Activated CD4-positive, alpha-beta T cell treated with anti-CD3 and anti-CD28 coated beads, Interleukin-10, Interleukin-2, amounts not matched to agents 100 ng/mL and 50 ng/mL, durations not matched to agents 16 hours and 8 hours (primary cell): ENCODE measurements around the gene DNAH17.

Source experiments
- DNase-seq: peaks from one replicate; pipeline ENCODE4 v3.0.0-alpha.2; 2020

Gene DNAH17

GRCh38 chr17:78446833-78447232 is 130.4 kb downstream of the DNAH17 start:
- DNase-seq: no peak

- DNase-seq: no peak
These were observed 132.8 kb downstream of the DNAH17 start for GRCh38 chr17:78444392-78444791.

- no peak for DNase-seq
These were observed 134.5 kb downstream of the DNAH17 start for GRCh38 chr17:78442648-78443218.

DNA sequence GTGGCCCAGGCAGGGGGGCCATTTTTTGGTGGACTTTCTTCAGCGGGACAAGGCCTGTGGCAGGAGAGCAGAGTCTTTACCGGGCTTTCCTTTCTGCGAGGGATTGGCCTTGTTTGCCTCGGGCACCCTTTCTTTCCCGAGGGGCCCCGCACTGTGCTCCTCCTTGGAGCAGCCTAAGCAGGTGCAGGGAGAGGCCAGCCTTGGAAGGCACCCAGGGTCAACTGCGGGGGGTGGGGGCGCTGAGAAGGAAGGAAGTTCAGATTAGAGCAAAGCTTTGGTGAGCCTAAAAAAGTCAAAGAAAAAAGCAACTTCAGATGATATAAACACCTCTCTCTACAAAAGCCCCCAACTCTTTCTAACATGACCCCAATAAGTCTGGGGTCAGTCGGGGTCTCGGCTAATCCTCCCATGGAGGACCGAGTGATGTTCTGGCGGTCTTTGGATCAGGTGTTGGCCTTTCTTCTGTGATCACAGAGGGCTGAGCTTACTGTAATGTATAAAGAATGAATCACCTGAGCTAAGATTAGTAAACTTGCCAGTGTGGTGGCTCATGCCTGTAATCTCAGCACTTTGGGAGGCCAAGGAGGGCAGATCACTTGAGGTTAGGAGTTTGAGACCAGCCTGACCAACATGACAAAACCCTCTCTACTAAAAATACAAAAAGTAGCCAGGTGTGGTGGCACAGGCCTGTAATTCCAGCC is 135.8 kb downstream of the DNAH17 start:
- no peak for DNase-seq

DNA sequence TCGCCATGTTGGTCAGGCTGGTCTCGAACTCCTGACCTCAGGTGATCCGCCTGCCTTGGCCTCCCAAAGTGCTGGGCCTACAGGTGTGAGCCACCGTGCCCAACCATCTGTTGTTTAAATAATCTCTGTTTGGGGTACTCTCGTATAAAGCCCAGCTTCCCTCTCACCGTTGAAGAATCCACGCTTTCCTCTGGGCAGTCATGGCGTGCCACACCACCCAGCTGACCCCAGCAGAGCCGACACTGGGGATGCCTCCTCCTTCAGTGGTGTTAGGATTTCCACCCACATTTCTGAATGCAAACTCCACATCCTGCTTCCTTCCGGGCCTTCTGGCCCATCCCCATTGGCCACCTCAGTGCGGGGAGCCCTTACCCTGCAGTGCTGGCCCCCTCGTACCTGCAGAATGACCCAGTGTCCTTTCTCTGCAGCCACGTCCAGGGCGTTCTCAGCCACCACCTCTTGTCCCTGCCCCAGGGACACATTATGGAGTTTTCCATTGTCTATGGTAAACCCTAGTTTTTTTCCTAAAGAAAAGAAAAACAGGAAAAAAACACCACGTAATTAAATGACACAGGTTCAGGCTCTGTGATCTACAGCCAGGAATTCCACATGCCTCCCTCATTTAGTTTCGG is 138.4 kb downstream of the DNAH17 start:
- DNase-seq: no peak

- DNase-seq: no peak
These were observed 138.9 kb downstream of the DNAH17 start for GRCh38 chr17:78438271-78438691.

- DNase-seq: no peak
These were observed 139.6 kb downstream of the DNAH17 start for GRCh38 chr17:78437508-78438169.

GRCh38 chr17:78435330-78436005 is 141.7 kb downstream of the DNAH17 start:
- no peak for DNase-seq

DNA sequence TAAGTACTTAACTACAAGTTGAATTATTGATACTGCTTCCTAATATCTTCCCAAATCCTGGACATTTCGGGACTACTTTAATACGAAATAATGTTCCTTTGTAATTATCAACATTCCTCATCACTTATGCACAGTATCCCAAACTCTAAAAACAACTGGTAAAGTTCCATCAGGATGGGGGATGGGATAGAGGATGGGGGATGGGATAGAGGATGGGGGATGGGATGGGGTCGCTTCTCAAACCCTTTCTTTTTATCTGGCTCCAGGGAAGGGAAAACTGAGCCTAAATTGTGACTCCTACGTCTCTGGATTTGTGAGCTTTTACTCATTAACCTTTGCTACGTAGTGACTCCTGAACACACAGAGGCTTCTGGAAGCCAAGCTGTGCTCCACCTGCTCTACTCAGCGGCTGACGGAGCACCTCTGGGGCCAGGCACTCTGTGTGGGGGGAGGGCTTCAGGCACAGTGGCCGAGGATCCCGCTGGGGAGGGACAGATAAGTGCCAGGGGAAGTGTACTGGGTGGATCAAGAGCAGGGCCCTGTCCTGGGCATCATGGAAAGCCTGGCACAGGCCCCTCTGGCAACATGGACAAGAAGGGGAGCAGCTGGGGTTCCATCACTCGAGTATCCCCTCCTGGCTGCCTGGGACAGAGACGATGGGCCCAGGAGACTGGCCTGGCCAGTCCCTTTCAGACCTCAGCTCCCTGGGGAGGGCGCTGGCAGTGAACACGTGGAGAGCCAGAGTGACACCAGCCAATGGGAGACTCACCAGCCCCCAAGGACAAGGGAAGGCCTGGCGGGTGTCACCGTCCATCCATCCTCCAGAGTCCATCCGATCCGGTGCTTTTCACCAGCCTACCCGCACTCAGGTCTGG is 142.5 kb downstream of the DNAH17 start:
- no peak for DNase-seq

DNA sequence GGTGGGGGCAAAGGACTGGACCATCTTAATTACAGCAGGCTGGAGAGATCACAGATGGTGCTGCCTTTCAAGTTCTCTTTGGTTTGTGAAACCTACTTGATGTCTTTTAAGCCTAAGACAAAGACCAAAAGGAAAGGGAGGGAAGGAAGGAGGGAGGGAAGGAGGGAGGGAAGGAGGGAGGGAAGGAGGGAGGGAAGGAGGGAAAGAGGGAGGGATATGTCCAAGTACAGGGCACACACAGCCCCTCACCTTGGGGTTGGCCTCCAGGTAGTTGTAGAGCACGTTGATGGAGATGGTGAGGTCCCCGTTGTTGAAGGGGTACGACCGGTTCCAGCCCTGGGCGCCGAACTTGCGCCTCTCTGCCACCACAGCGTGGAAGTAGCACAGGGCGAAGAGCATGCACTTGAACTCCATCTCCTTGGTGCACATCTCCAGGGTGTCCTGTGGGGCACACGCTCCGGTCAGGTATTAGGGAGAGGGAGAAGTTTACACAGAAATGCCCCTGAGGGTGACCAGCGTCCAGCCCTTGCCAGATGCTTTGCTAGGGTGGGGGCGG is 143.3 kb downstream of the DNAH17 start:
- DNase-seq: no peak

DNA sequence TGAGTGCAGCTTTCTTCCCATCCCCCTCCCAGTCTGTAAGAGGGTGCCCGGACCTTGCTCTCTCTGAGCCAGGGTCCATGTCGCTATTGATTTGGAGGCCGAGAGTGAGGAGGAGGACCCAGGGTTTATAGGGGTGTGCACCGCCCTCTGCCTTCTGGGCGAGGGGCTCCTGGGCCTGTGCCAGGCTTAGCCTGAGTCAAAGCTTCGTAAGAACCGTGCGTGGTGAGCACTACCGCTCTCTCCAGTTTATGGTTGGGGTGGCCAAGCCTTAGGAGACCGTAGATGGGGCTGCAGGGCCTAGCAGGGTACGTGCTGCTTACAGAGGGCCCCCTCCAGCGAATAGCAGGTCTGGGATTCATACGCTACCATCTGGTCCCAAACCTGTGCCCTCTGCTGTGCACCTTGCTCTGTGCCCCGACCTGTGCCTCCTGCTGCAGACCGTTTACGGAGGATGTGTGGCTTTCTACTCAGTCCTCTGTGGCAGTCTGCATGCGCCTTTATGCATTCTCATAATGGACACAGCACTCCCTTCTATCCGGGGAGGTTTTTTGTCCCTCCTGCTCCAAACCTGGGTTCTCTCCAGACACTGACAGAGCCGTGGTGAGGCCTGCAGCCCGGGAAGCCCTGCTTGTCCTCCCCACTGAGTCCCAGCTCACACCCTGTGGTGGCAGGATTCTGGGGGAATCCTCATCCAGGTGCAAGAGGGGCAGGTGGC is 144.0 kb downstream of the DNAH17 start:
- no peak for DNase-seq

DNA sequence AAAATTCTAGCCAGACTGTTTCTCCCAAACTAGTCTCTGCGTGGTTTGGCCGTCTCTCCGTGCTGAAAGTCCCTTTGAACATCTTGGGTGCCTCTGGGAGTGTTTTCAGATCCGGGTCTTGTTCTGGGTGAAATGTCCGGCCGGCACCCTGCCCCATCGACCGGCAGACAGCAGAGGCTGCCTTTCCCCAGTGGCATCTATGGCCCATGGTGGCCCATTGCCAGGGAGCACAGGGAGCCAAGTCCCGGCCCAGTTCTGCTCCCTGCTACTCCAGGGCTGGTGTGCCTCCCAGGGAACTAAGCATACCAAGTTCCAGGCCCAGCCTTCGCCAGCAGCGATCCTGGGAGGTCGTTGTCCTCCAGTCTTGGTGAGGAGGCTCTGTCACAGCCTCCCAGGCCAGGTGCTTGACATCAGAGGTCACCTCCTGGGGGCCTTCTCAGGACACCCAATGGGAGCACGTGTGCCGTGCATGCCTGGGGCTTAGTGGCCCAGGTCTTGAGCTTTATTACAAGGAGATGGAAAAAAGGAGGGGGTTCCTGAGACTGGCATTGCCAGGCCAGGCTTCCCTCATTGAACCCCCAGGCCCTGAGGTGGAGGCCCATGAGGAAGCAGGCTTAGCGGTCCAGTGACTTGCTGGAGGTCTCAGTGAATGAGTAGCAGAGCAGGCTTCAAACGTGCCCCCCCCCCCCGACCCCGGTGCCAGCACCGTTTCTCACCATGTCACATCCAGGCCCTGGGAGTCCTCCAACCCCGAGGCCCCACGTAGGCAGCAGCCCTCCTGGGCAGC is 144.8 kb downstream of the DNAH17 start:
- no peak for DNase-seq

- no peak for DNase-seq
These were observed 145.6 kb downstream of the DNAH17 start for GRCh38 chr17:78431692-78431958.

DNA sequence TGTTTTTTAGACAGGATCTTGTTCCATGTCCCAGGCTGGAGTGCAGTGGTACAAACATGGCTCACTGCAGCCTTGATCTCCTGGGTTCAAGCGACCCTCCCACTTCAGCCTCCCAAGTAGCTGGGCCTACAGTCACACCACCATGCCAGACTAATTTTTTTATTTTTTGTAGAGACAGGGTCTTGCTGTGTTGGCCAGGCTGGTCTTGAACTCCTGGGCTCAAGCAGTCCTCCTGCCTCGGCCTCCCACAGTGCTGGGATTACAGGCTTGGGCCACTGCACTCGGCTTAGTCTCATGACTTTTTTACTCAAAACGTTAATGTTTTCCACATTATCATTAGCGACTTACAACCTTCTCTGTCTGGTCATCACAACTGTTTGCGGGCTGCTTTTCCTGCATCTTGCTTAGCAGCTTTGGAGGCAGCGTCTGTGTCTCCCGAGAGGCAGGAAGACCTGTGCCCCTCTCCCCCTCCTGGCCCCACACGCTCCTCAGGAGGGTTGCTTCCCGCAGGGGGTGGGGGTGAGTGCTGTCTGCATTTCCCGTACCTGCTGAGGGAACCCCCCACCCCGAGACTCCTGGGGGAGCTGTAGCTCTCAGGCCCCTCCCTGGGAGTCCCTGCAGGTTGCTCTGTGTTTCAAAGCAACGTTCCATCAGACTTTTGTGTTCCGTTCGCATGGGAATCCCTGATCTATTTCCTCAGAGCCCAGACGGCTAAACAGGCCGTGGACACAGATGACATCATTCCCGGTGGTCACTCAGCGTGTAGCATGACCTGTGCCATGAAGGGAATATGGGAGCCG is 146.1 kb downstream of the DNAH17 start:
- no peak for DNase-seq

- DNase-seq: no peak
These were observed 147.6 kb downstream of the DNAH17 start for GRCh38 chr17:78429618-78429995.

- no peak for DNase-seq
These were observed 148.2 kb downstream of the DNAH17 start for GRCh38 chr17:78428836-78429617.

GRCh38 chr17:78428025-78428575 is 149.1 kb downstream of the DNAH17 start:
- no peak for DNase-seq

- no peak for DNase-seq
These were observed 150.1 kb downstream of the DNAH17 start for GRCh38 chr17:78427140-78427539.
